Panc1 (cell line): Measurements from ENCODE around the gene CACNA2D3. TPM values are rescaled to one million over a fixed set of nuclear protein-coding genes. Genes with fewer than 3 reads are reported as not detected.

ENCODE experiments used
- ATAC-seq: fragments of 200-7000 bp; cut with Tn5 transposase; 2 replicates; pipeline ENCODE4 v1.9.1; 2020; ENCODE audit warnings: mild to moderate bottlenecking, moderate library complexity
- BruUV-seq: library from RNA; stranded (reverse); fragments of 400-500 nt; replicated peaks from 2 replicates; lab custom pipeline; 2021; lab: Mats Ljungman, UMichigan
- CTCF ChIA-PET: fragments of 300-600 bp; sonication (Branson Sonifier 250); formaldehyde crosslinking; loops from one replicate; lab custom pipeline; 2022; ENCODE audit warnings: antibody characterized with exemption; lab: Charles Lee
- POLR2A ChIA-PET: fragments of 300-600 bp; sonication (Branson Sonifier 250); formaldehyde crosslinking; loops from one replicate; lab custom pipeline; 2022; ENCODE audit warnings: antibody characterized with exemption; lab: Charles Lee
- DNase-seq: peaks from one replicate; pipeline ENCODE4 v3.0.0-alpha.2; 2010; ENCODE audit warnings: low read depth, low spot score
- H3K27ac ChIP-seq: 2 replicates; pipeline ENCODE4 v1.5.1; 2011; ENCODE audit warnings: mild to moderate bottlenecking, low read length, inconsistent platforms
- H3K27me3 ChIP-seq: fragments of 200-500 bp; sonication (Bioruptor generic); 2 replicates; pipeline ENCODE4 v1.6.0; 2014; ENCODE audit warnings: low read length, inconsistent platforms; ENCODE audit not compliant: control insufficient read depth, insufficient read depth
- H3K36me3 ChIP-seq: fragments of 200-500 bp; sonication (Bioruptor generic); 2 replicates; pipeline ENCODE4 v1.5.1; 2014; ENCODE audit warnings: inconsistent platforms, mild to moderate bottlenecking, low read length, moderate library complexity; ENCODE audit not compliant: control insufficient read depth, insufficient read depth
- H3K4me1 ChIP-seq: 2 replicates; pipeline ENCODE4 v1.5.1; 2011; ENCODE audit warnings: inconsistent platforms, mild to moderate bottlenecking, low read length, moderate library complexity; ENCODE audit not compliant: control insufficient read depth, insufficient read depth
- H3K4me3 ChIP-seq, 2 experiments: 2 replicates each; pipeline ENCODE4 v1.5.1; 2011 to 2012; ENCODE audit warnings: low read depth in 2 of 2, low read length in 2 of 2, mild to moderate bottlenecking in 2 of 2, inconsistent platforms in 1 of 2, moderate library complexity in 1 of 2
- H3K9me3 ChIP-seq: fragments of 200-500 bp; sonication (Bioruptor generic); 2 replicates; pipeline ENCODE4 v1.5.1; 2014; ENCODE audit warnings: low read depth, mild to moderate bottlenecking, inconsistent platforms, low read length, moderate library complexity; ENCODE audit not compliant: control insufficient read depth, insufficient read depth
- POLR2AphosphoS5 ChIP-seq: IDR thresholded peaks from 2 replicates; pipeline ENCODE4 v1.6.1; 2012; ENCODE audit warnings: mild to moderate bottlenecking, low read depth, low read length, moderate library complexity
- SIN3A ChIP-seq: IDR thresholded peaks from 2 replicates; pipeline ENCODE4 v1.6.1; 2012; ENCODE audit warnings: low read depth, mild to moderate bottlenecking, low read length, moderate library complexity, borderline replicate concordance; ENCODE audit not compliant: insufficient read depth
- TCF7L2 ChIP-seq: IDR thresholded peaks from 2 replicates; pipeline ENCODE4 v1.6.1; 2011; ENCODE audit warnings: mild to moderate bottlenecking, low read depth, low read length, inconsistent platforms
- in situ Hi-C: cut with HindIII; loops from 2 replicates; pipeline ENCODE4 v1.10.0; 2016; ENCODE audit warnings: low sequenced_read_pairs, low pct_unique_long_range_greater_than_20kb
- intact Hi-C: fragments of 100-400 bp; cut with micrococcal nuclease; formaldehyde crosslinking; loops from one replicate; pipeline ENCODE4 v1.10.0; 2022; ENCODE audit not compliant: unreplicated experiment
- total RNA-seq: library from RNA; stranded (reverse); gene quantifications from one replicate; pipeline ENCODE4 v1.2.1, GENCODE V29; 2021; ENCODE audit not compliant: unreplicated experiment
- TF ChIP-seq, protein P1 (sequence below): fragments of 450-650 bp; IDR thresholded peaks from 2 replicates; pipeline ENCODE4 v1.5.1; 2017; ENCODE audit warnings: mild to moderate bottlenecking
- TF ChIP-seq, protein P2 (sequence below), 2 experiments: IDR thresholded peaks; 2 replicates each; pipeline ENCODE4 v1.6.1; 2011 to 2012; ENCODE audit warnings: low read depth in 2 of 2, control low read depth in 1 of 2, low read length in 1 of 2, mild to moderate bottlenecking in 1 of 2, moderate library complexity in 1 of 2; ENCODE audit not compliant: insufficient read depth in 1 of 2

Gene CACNA2D3
- total RNA-seq, 1 experiment from 2014 or later: 0.41 TPM

DNA sequence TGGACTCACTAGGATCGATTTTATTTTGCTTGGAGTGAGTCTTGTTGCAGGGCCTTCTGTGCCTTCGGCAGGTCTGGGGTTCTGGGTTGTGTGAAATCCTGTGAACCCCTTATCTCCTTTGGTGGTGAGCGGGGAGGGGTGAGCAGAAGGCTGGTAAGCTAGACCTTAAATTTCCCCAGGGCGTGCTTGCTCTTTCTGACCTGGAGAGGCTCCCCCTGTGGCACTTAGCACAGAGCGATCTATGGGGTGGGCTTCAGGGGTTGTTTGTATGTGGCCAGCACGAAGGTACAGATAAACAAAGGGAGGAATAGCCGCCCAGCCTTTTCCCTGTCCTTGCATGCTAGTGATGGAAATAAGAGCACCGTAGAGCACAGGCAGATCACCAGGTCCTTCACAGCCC lies 11.8 kb downstream of the CACNA2D3 start:
- no peak for DNase-seq
- ChIA-PET POLR2A (no interaction called here), CTCF (no interaction called here)
- Histone ChIP-seq H3K4me3 (no peak overlapping the region), H3K27ac (no peak overlapping the region), H3K9me3 (no peaks in the 10 kb centered on the region), H3K27me3 (no peaks in the 10 kb centered on the region), H3K4me1 (no peaks in the 10 kb centered on the region), H3K36me3 (no peaks in the 10 kb centered on the region)
- no peak for TF ChIP-seq POLR2AphosphoS5
- in situ Hi-C loops: no loop called here
- no peak for ATAC-seq
- BruUV-seq: no TSS peak
- intact Hi-C loops: no loop called here

DNA sequence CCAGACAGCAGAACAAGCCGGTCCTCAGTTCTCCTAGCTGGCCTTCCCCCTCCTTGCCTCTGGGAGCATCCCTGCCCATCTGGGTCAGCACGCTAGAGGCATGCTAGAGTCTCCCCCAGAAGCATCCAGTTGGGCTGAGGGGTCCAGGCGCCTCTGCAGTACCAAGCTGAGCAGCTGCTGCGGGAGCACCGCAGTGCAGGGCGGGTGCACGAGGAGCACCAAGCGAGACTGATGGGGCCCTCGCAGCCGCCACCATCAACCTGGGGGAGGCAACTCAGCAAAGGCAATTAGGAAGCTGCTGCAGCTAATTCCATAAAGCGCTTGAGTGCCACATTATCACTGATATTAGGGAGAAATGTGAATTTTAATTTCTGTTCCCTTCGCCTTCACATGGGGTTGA lies 12.4 kb downstream of the CACNA2D3 start:
- intact Hi-C loops: no loop called here
- no peak for ATAC-seq
- no peaks in the 10 kb centered on the region for H3K36me3 ChIP-seq
- CTCF ChIA-PET: no interaction called here
- no peak overlapping the region for H3K27ac ChIP-seq
- no TSS peak for BruUV-seq
- POLR2A ChIA-PET: no interaction called here
- H3K9me3 ChIP-seq: no peaks in the 10 kb centered on the region
- H3K4me3 ChIP-seq: no peak overlapping the region
- no peaks in the 10 kb centered on the region for H3K4me1 ChIP-seq
- no peak for DNase-seq
- TF ChIP-seq TCF7L2: no peak
- no peak for TF ChIP-seq POLR2AphosphoS5
- TF ChIP-seq, protein P1, sequence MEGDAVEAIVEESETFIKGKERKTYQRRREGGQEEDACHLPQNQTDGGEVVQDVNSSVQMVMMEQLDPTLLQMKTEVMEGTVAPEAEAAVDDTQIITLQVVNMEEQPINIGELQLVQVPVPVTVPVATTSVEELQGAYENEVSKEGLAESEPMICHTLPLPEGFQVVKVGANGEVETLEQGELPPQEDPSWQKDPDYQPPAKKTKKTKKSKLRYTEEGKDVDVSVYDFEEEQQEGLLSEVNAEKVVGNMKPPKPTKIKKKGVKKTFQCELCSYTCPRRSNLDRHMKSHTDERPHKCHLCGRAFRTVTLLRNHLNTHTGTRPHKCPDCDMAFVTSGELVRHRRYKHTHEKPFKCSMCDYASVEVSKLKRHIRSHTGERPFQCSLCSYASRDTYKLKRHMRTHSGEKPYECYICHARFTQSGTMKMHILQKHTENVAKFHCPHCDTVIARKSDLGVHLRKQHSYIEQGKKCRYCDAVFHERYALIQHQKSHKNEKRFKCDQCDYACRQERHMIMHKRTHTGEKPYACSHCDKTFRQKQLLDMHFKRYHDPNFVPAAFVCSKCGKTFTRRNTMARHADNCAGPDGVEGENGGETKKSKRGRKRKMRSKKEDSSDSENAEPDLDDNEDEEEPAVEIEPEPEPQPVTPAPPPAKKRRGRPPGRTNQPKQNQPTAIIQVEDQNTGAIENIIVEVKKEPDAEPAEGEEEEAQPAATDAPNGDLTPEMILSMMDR: no peak
- TF ChIP-seq, protein P2, sequence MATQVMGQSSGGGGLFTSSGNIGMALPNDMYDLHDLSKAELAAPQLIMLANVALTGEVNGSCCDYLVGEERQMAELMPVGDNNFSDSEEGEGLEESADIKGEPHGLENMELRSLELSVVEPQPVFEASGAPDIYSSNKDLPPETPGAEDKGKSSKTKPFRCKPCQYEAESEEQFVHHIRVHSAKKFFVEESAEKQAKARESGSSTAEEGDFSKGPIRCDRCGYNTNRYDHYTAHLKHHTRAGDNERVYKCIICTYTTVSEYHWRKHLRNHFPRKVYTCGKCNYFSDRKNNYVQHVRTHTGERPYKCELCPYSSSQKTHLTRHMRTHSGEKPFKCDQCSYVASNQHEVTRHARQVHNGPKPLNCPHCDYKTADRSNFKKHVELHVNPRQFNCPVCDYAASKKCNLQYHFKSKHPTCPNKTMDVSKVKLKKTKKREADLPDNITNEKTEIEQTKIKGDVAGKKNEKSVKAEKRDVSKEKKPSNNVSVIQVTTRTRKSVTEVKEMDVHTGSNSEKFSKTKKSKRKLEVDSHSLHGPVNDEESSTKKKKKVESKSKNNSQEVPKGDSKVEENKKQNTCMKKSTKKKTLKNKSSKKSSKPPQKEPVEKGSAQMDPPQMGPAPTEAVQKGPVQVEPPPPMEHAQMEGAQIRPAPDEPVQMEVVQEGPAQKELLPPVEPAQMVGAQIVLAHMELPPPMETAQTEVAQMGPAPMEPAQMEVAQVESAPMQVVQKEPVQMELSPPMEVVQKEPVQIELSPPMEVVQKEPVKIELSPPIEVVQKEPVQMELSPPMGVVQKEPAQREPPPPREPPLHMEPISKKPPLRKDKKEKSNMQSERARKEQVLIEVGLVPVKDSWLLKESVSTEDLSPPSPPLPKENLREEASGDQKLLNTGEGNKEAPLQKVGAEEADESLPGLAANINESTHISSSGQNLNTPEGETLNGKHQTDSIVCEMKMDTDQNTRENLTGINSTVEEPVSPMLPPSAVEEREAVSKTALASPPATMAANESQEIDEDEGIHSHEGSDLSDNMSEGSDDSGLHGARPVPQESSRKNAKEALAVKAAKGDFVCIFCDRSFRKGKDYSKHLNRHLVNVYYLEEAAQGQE (IDR thresholded peaks at IDR 0.05; ENCODE audit: insufficient read depth in 1 of 2, low read depth in 2 of 2, low read length in 1 of 2): no peak
- TF ChIP-seq SIN3A: no peak
- in situ Hi-C loops: no loop called here
- no peaks in the 10 kb centered on the region for H3K27me3 ChIP-seq

DNA sequence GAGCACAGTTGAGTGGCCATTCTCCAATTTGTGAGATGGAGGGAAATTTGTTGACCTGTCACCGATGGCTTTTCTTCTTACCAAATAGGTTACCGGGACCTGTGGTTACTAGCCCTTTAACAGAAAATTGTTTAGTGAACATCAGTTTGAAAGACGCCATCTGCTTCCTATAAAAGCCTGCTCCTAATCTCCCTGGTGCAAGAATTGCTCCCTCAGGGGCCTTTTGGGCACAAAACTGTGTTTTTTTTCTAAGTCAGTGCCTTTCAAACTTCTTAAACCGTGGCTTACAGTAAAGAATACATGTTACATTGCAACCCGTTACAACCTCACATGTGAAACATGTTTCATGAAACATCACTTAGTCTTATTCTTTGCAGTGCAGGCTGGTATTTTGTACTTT lies 15.0 kb downstream of the CACNA2D3 start:
- ChIA-PET CTCF (no interaction called here), POLR2A (no interaction called here)

More for the DNA sequence above, 15.0 kb downstream of the CACNA2D3 start:
- intact Hi-C loops: no loop called here
- no peak overlapping the region for H3K27ac ChIP-seq
- no TSS peak for BruUV-seq
- ATAC-seq: no peak
- no peak for DNase-seq
- in situ Hi-C loops: no loop called here
- H3K4me3 ChIP-seq: no peak overlapping the region
- no peaks in the 10 kb centered on the region for H3K27me3 ChIP-seq
- H3K36me3 ChIP-seq: no peaks in the 10 kb centered on the region
- TF ChIP-seq, protein P2 (IDR thresholded peaks at IDR 0.05; ENCODE audit: insufficient read depth in 1 of 2, low read depth in 2 of 2, low read length in 1 of 2): no peak
- no peak for TF ChIP-seq SIN3A
- no peak for TF ChIP-seq POLR2AphosphoS5
- TF ChIP-seq, protein P1: no peak
- no peak for TF ChIP-seq TCF7L2
- H3K9me3 ChIP-seq: no peaks in the 10 kb centered on the region
- H3K4me1 ChIP-seq: no peaks in the 10 kb centered on the region
